Measurements from ENCODE around the gene DGCR6L.
"Not testable (repeated sequence)": the region's sequence is repeated elsewhere in the genome, so short reads cannot be mapped to it uniquely, and the experiment has no call there.

DGCR6L gene

DNA sequence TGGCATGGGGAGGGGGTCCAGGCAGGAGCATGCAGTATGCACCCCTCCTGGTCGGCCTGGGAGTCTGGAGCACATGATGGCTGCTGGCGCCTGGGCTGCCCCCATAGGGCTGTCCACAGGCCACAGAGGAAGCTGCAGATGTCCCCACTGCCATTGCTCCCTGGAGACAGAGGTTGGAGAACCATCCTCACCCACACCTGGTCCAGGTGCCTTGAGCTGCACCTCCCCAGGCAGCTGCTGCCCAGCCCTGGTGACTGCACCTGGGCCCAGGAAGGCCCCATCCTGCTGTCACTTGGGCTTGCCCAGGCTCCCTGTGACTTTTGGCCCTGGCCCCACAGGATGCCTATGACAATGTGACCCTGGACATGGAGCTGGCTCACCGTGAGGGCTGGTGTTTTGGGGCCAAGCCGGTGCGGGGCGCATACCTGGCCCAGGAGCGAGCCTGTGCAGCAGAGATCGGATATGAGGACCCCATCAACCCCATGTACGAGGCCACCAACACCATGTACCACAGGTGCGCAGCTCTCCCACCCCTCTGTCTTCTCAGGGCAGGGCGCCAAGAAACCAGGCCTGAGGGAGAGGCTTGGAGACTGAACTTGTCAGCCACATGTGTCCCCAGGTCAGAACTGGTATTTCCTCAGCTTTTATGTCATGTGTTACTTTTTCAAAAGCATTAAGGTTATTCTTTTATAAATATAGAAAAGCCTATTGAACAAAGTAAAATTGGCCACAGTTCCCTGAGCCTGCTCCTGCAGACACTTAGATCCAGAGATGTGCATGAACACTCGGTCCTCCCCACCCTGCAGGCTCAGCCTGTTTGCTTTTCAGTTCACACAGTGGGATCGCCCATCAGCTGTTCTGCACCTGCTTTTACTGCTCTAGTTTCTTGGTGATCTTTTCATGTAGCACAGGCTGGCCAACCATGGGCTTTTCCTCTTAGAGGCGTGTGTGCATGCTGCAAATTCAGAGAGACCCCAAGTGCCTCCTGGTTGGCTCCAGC lies 12.1 kb downstream of the DGCR6L start:
- DNase-seq: not testable (repeated sequence)

DNA sequence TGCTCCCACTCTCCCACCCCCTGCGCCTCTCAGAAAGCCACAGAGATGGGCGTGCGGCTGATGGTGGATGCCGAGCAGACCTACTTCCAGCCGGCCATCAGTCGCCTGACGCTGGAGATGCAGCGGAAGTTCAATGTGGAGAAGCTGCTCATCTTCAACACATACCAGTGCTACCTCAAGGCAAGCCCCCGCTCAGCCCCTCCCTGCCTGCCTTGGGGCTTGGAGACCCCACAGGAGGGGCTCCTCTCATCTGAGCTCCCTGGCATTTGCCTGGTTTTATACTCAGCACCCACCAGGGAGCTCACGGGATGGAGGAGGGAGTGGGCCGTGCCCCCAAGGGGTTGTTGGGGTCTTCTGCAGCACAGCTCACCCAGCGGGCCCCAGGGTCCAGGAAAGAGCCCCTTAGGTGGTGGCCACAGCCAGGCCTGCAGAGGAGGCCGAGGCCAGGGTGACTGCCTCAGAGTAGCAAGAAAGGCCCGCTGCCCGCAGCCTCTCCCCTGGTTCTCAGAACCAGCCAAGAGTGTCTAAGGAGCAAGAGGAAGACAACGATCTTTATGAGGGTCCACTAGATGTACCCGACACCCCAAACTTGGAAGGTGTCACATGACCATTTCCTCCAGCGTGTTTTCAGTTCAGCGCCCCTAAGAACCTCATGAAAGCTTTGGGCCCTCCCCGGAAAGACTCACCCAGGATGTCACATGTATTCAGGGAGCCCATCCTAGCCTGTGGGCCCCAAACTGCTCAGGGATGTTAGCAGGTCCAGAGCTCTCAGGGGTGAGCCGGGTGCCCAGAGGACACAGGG lies 13.0 kb downstream of the DGCR6L start:
- not testable (repeated sequence) for DNase-seq

DNA sequence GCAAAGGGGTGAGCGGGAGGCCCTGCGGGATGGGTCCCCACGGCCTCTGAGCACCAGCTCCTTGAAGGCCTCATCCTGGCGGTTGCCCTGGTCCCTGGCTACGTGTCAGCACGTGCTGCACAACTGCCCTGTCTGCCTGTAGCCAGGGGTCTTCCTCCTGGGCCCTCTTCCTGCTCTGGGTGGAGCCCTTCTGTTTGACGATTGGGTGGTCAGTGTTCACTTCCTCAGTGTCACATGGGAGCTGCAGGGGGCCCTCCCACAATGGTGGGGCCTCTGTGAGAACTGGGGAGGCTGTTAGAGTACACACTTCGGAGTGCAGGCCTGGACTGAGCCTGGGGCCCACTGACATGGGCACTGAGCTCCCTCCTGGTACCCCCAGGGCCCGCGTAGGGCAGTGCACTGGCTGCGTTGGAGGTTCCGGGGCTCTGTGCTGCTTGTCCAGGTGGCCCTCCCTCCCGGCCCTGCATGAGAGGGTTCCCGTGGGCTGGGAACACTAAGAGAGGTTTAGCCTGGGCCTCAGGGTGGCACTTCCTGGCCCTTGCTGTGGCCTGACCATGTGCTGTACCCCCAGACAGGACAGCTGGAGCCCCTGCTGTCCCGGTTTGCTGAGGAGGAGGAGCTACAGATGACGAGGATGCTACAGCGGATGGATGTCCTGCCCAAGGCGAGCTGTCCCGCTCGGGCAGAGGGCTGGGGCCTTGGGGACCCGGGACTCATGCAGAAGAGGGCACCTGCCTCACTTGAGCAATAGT lies 13.8 kb downstream of the DGCR6L start:
- no peak for DNase-seq

DNA sequence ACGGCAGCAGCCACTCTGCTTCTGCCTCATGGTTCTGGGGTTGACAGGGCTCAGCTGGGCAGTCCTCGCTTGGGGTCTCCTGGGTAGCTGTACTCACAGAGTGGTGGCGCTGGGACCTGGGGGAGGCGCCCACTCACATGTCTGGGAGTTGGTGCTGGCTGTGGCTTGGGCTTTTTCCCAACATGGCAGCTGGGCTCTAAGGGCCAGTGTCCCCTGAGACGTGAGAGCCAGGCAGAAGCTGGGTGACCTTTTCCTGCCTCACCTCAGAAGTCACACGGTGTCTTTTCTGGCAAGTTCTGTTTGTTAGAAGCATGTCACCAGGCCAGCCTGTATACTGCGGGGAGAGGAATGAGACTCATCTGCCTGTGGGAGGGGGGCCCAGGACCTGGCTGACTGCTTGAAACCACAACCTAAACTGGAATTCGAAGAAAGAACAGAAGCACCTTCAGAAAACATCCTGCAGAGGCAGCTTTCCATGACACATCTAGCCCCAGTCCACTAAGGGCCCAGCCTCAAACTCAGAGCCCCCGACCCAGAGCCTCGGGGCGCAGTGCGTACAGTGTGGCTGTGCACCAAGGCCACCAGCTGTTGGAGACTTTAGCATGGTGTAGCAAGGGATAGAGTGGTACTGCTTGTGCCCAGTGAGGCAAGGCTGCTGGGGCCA lies 14.5 kb downstream of the DGCR6L start:
- DNase-seq: not testable (repeated sequence)

GRCh38 chr22:20304646-20305045 lies 15.2 kb downstream of the DGCR6L start:
- DNase-seq: no peak

DNA sequence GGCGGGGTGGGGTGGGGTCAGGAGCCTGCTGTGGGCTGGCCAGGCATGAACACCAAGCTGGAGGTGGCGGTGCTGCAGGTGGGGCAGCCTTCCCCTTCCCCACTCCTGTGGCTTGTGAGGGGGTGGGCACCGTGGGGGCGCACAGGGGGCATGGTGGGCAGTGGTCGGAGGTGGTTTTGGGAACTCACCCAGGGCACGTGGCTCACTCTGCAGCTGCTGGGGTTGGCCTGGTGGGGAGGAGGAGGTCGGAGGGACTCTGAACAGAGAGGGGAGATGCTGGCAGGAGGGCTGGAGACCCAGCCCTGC lies 16.7 kb downstream of the DGCR6L start:
- not testable (repeated sequence) for DNase-seq

GRCh38 chr22:20302438-20303228 lies 17.2 kb downstream of the DGCR6L start:
- no peak for DNase-seq

GRCh38 chr22:20299746-20300136 lies 20.1 kb downstream of the DGCR6L start:
- no peak for DNase-seq

- peak; percentile 56 for DNase-seq
Measured at GRCh38 chr22:20298803-20299745, 20.8 kb downstream of the DGCR6L start.

DNA sequence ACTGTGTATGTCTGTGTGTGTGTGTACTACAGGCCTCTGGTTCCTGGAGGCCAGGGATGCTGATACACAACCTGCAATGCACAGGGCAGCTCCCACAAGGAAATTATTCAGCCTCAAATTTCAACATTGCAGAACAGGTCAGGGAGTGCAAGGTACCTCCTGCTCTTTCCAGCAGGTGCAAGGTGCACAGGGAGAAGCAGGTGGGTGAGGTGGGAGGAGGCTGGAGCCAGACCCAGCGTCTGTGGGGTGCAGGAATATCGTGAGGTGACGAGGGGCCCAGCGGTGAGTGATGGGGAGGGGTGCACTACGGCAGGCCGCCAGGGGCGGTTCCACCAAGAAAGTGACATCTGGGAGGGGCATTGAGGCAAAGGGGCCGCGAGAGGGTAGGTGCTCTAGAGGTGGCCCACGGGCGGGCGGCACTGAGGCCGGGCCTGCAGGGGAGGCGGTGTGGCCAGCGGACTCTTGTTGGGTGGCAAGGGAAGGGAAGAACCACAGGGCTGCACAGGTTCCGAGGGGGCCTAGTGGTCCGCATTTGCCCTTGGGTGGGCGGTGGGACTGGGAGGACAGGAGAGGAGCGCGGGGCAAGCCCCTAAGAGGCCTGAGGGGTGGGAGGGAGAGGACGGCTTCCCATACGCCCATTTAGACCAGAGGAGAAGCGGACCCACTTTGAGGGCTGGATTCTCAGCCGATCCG lies 21.6 kb downstream of the DGCR6L start:
- DNase-seq: no peak

DNA sequence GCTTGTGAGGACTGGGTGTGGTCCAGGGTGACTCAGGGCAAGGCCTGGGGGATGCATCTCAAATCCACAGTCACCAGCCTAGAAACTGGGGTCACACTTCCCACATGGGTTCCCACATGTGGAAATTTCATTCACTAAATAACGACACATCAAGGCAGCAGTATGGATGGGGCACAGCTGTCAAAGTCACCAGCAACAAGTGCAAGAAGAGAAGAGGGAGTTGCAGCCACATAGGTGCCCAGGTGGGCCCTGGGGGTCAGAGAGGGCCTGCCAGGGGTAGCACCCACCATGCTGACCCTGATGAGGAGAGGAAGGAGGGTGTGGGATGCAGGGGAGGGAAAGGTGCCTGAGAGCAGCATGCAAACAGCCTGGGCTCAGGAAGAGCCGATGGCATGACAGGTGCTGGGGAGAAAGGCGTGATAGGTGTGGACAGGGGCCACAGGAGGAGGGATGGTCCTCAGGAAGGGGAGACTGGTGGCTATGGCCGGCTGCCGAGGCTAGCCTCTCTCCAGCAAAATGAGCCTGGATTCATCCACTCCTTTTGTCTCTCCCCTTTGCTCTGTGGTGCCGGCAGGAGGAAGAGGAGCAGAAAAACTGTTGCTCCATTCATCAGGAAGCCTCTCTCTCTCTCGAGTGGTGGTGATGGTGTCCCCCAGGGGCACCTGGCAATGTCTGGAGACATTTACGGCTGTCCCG lies 22.3 kb downstream of the DGCR6L start:
- DNase-seq: no peak

DNA sequence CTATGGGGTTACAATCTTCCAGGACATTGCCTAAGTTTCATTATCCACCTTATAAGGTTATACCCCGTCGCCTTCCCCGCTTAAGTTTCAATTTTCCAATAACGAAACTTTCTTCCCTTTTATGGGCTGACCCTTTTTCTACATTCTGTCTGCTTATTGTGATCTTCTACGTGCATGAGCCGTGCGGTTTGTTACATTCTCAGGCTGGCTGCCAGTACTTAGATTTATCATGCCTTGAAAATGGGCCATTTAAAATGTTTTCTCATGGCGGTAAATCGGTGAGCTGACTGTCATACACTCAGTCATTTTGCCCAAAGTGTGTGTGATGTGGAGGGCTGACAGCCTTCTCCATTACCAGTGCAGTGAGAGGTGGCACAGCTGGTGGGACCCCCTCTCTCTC lies 23.3 kb downstream of the DGCR6L start:
- no peak for DNase-seq

DNA sequence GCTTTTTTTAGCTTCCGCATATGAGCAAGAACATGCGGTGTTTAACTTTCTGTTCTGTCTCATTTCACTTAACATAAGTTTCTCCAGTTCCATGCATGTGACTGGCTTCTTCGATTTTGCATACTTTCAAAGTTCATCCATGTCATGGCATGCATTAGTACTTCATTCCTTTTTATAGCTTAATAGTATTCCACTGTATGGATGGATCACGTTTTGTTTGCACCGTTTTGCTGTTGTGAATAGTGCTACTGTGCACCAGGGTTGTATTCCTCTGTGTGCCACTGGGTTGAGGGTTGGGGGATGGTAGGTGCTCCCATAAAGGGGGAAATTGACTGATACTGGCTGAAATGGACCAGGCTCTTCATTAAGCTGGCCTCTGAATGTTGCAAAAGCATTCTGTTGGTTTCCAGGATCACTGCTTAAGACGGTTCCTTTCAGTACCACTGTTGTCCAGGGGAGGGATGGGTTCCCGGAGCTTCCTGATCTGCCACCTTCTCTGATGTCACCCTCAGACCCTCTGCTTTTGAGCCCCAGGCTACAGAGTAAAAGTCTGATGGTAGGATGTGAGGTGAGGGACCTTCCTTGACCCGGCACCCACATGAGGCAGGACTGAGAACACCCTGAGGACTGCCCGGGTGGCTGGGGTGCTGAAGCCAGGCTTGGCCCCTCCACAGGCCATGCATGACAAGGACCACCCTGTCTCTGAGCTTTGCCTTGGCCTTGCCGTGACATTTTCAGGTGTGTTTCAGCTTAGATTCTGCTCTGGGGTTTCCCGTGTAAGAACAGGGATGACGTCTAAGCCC lies 24.4 kb downstream of the DGCR6L start:
- no peak for DNase-seq

DNA sequence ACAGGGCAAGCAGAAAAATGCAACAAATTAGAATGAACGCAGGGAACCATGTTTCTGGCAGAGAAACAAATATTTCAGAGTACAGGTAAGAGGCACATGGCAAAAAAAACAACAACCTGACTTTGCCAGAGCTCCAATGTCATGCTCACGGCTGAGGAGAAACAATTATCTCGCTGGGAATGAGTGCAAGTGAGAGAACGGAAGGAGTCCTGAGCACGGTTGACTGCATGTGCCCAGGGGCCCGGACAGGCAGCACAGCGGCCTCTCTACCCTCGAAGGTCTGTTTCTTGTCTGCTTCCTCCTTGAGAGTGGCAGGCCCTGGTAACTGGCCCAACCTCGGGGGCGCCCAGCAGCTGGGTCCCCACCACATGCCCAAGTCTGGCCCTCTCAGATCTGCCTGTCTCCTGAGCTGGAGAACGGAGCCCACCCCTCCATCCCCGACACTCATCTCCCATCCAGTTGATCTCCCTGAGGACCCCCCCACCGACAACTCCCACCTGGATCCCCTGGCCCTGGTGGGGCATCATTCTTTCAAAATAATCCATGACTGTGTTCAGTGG lies 27.1 kb downstream of the DGCR6L start:
- DNase-seq: no peak

DNA sequence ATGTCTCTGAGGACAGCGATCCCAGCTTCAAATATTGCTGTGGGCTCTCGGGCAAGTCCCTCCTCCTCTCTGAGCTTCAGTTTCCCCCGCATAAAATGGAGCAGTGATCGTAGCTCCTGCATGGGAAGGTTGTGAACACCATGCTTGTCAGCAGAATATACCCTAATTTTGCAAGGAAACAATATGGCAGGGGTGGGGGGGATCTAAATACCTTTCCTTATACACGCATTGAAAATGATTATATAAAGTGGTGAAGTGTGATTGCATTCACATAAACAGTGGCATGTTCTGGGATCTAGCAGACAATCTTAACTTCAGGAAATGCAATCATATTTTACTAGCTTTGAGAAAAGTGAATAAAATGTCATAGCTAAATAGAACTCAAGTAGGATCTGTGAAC lies 27.8 kb downstream of the DGCR6L start:
- DNase-seq: no peak

GRCh38 chr22:20291604-20292063 lies 28.2 kb downstream of the DGCR6L start:
- no peak for DNase-seq

GRCh38 chr22:20291249-20291586 lies 28.6 kb downstream of the DGCR6L start:
- DNase-seq: no peak

DNA sequence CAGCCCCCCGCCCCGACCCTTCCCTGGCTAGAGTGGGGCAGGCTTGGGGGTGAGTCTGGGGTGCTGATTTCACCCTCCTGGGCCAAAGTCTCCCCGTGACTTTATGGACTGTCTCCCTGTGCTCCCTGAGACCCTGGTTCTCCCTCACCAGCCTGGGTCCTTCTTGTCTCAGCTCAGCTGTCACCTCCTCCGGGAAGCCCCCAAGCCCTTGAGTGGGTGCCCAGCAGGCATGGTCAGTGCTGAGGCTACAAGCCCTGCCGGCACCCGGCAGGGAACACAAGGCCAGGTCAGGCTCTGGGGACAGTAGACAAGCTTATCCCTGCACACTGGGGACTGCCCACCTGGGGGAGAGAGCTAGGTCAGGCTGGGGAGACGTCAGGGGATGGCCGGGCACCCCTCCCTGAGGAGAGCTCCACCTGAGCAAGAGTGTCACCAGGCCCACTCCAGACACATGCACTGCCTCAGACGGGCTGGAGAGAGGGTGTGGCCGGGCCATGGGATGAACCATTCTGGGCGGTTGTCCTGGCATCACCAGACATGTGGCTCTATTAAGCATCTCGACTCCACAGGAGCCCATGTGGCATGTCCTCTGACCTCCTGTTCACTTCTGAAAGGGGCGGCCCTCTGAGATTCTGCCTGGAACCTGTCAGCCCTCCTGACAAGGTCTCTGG lies 29.1 kb downstream of the DGCR6L start:
- DNase-seq: no peak

Measured in 8988T (cell line).